ENCODE data around the gene CHIC2.

GRCh38 chr4:54082168-54082567 is 17.8 kb upstream of the CHIC2 start:
- TF ChIP-seq CTCF (IDR thresholded peaks at IDR 0.05), result no peak
- no peak for TF ChIP-seq POLR2A (IDR thresholded peaks at IDR 0.05)
